Stimulated activated CD8-positive, alpha-beta memory T cell treated with anti-CD3 and anti-CD28 coated beads, Interleukin-12 subunit alpha, Interleukin-12 subunit beta, amount 100 ng/mL, for 1 hour (primary cell): ENCODE data around the gene FAM20A.
"Not testable (repeated sequence)": the region's sequence is repeated elsewhere in the genome, so short reads cannot be mapped to it uniquely, and the experiment has no call there.

Experiments
- DNase-seq: peaks from one replicate; pipeline ENCODE4 v3.0.0-alpha.2; 2020; ENCODE audit warnings: low read depth

FAM20A gene

DNA sequence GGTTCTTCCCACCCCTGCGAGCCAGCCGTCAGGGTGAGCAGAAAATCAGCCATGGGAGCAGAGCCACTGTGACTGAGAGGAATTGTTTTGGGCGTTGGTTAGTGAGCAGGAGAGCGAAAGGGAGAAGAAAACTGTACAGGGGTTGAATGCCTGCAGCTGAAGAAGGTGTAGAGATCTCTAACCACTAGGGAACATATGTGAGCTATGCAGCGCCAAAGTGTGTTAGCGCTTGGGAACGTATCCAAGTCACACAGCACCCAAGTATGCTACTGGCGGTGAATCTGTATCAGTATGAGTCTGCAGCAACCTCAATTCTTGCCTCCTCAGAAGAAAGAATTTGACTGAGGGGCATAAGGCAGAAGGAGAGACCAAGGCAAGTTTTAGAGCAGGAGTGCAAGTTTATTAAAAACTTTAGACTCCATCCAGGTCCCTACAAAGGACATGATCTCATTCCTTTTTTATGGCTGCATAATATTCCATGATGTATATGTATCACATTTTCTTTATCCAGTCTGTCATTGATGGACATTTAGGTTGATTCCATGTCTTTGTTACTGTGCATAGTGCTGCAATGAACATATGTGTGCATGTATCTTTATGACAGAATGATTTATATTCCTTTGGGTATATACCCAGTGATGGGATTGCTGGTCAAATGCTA is 108.6 kb downstream of the FAM20A start:
- not testable (repeated sequence) for DNase-seq

DNA sequence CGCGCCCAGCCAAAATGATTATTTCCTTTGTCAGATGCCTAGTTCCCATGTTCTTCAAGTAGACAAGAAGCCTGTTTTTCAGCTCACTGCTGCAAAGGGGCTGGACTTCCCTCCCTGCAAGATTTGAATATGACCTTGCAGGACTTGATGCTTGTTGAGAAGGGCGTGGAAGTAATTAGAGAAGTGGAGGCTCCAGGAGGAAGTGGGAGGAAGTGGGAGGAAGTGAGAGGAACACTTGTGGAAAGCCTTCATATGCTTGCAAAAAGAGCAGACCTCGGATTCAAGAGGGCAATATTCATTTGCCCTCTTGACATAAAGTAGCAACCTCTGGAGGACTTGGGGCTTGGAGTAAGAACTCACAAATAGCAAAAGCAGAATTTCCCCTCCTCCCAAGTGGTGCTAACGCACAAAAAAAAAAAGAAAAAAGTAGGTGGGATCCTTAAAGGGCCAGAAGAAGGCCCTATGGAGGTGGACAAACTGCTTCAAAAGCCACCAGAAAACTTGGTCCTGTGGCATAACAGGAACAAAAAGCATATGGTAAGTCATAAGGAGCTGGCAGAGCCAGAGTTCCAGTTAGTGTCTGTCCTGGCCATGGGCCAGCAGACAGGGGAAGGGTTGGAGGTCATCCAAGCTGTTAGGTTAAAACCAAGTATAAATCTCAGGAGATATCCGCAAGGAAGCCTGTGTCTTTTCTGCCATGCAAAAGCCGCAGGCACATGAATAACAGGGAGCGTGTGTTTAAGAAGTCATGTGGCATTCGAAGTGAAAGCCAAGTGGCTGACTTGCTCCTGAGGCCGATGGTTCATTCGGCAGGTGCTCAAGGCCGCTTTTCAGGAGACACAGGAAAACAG is 109.6 kb downstream of the FAM20A start:
- DNase-seq = no peak

DNA sequence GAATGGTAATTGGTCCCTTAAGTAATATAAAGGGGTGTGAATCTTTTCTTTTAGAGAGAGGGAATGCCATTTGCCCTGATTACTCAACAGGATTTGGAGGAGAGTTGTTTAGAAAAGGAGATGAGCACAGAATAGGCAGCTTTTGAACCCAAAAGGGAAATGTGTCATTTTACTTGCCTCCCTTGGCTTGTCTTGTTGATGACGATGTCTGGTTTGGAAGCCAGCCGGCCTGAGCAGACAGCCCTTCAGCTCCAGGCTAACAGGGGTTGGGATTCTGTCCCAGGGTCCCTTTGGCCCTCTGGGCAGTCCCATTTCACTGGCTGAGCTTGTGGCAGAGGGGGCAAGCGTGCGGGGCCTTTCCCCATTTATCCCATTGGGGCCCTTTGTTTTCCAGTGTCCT is 111.2 kb downstream of the FAM20A start:
- DNase-seq = no peak
